DMS 273 (cell line): Measurements from ENCODE around the gene NAIP.
"Not testable (repeated sequence)": the region's sequence is repeated elsewhere in the genome, so short reads cannot be mapped to it uniquely, and the experiment has no call there.

ENCODE experiments used
- DNase-seq: peaks from one replicate; lab custom pipeline; 2025; ENCODE audit not compliant: unreplicated experiment; lab: John Stamatoyannopoulos, UW

NAIP gene

GRCh38 chr5:71025289-71025953, at the start of gene NAIP:
NAIP (minus strand) TSS chr5:71025339; CDS start chr5:71012915, 12,424 bp downstream.
- not testable (repeated sequence) for DNase-seq

GRCh38 chr5:71067262-71067928, 42.3 kb upstream of the NAIP start, which contains the start of gene GTF2H2:
GTF2H2 (minus strand) TSS chr5:71067676; CDS start chr5:71062763, 4,913 bp downstream.
- not testable (repeated sequence) for DNase-seq

GRCh38 chr5:71061322-71061721, 36.2 kb upstream of the NAIP start:
- not testable (repeated sequence) for DNase-seq

- not testable (repeated sequence) for DNase-seq
Observed at GRCh38 chr5:71059426-71059825, 34.3 kb upstream of the NAIP start.

GRCh38 chr5:71044808-71045207, 19.7 kb upstream of the NAIP start:
- not testable (repeated sequence) for DNase-seq

GRCh38 chr5:71044128-71044527, 19.0 kb upstream of the NAIP start:
- DNase-seq, result not testable (repeated sequence)

GRCh38 chr5:71031046-71031776, 6.1 kb upstream of the NAIP start:
- not testable (repeated sequence) for DNase-seq

- not testable (repeated sequence) for DNase-seq
Observed at GRCh38 chr5:71020643-71021042, 4.5 kb downstream of the NAIP start.

- not testable (repeated sequence) for DNase-seq
Observed at GRCh38 chr5:71018376-71019005, 6.6 kb downstream of the NAIP start.

- no peak for DNase-seq
Observed at GRCh38 chr5:71014176-71014575, 11.0 kb downstream of the NAIP start.

- no peak for DNase-seq
Observed at GRCh38 chr5:71013575-71013974, 11.6 kb downstream of the NAIP start.

GRCh38 chr5:71011194-71011792, 13.8 kb downstream of the NAIP start:
- no peak for DNase-seq

- DNase-seq, result not testable (repeated sequence)
Observed at GRCh38 chr5:71006983-71007382, 18.2 kb downstream of the NAIP start.

GRCh38 chr5:70984882-70985281, 40.3 kb downstream of the NAIP start:
- not testable (repeated sequence) for DNase-seq

GRCh38 chr5:70967220-70967619, 57.9 kb downstream of the NAIP start:
- not testable (repeated sequence) for DNase-seq

- not testable (repeated sequence) for DNase-seq
Observed at GRCh38 chr5:70964531-70964930, 60.6 kb downstream of the NAIP start.

- DNase-seq, result not testable (repeated sequence)
Observed at GRCh38 chr5:70953068-70953467, 72.1 kb downstream of the NAIP start.

- DNase-seq, result not testable (repeated sequence)
Observed at GRCh38 chr5:70932560-70932959, 92.6 kb downstream of the NAIP start.

GRCh38 chr5:70931709-70932368, 93.3 kb downstream of the NAIP start:
- not testable (repeated sequence) for DNase-seq

- not testable (repeated sequence) for DNase-seq
Observed at GRCh38 chr5:70925211-70925562, 100.0 kb downstream of the NAIP start.
